OCI-LY1 (cell line): ENCODE results near the gene IFRD1.

Experiments used
- CTCF ChIP-seq: fragments of 200-600 bp; sonication (generic), shearing (Covaris generic); IDR thresholded peaks from 2 replicates; pipeline ENCODE4 v1.5.1; 2017; ENCODE audit warnings: mild to moderate bottlenecking, antibody characterized with exemption, low read length, moderate library complexity, mixed read lengths
- EZH2 ChIP-seq: fragments of 200-600 bp; sonication (generic), shearing (Covaris generic); IDR thresholded peaks from 2 replicates; pipeline ENCODE4 v1.8.0; 2017; ENCODE audit warnings: borderline replicate concordance, mixed run types, mild to moderate bottlenecking, antibody characterized with exemption, low read length, moderate library complexity, mixed read lengths

DNA sequence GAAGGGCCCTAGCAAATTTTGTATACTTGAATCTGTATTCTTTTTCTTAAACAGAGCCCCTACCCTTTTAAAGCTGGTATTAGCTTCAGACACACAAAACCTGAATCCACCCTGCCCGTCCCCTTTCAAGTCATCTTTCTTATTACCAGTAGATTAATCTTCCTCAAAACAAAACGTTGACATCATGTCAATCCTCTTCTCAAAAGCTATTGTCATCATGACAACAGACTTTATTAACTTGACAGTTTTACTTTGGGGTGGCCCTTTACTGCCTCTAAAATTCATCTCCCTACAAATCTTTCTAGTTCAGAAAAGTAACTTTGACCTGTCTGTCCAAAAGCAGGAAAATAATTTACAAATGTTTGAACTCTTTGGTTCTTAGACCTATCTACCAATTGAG is 21.5 kb upstream of the IFRD1 start:
- TF ChIP-seq CTCF, result no peak
- no peak for TF ChIP-seq EZH2
